ENCODE results near the gene POLR3H.

Gene POLR3H

DNA sequence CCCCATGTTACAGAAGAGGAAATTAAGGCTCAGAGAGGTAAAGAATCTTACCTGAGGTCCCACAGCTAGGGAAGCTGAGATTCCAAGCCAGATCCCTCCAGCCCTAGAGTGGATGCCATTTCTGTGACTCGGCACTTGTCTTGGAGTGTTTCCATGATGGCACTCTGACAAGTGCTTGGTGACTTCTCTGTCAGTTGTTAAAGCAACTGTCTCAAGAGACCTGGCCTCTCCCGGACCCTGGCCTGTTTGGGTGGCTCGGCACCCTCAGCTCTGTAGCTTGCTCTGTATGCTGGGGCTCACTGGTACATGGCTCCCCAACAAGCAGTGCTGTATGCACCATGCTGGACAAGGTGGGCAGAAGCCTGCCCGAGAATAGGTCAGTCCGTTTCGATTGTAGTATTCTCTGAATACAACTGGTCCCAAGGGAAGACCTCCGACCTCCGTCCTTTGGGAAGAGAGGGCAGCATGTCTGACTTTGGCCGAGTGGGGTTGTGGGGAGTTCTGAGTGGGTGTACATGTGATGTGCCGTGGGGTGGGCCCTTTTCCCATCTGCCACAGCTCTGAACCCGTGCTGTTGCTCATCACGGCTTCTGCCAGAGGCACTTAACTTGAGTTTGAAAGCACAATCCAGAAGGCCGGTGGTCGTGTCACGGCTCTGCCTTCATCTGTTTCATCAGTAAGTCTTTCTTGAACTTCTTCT is 63.0 kb downstream of the POLR3H start:
- DNase-seq = peak; percentile 86

- peak; percentile 82 for DNase-seq
Measured at GRCh38 chr22:41480397-41480735, 63.9 kb downstream of the POLR3H start.

DNA sequence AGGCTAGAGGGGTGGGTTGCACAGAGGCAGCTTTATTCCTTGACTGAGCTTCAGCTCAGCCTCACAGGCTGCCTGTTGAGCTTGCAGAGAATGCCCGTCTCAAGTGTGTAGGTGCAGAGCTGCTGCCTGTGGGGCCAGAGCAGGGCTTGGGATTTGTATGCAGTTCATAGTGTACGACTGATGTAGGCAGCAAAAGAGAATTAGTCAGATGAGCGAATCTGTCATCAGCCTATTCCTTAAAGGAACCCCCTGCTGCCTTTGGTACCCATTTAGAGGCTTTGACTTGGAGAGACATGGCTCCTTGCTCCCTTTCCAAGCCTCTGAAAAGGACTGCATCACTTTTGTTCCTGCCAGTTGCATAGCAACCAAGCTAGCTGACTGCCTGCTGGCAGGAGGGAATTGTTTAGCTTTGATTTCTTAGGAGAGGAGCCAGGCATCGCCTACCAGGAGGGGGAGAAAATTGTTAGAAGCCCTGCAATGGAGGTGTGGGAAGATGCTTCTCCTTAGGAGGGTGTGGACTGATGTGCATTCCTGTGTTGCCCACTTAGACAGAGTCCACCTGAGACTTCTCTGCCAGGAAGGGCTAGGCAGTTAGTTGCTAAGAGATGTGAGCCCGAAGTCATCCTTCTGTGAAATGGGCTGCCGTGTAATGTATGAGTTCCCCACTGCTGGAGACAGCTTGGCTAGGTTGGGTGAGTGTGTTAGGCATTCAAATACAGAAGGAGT is 64.4 kb downstream of the POLR3H start:
- peak; percentile 89 for DNase-seq

- DNase-seq = no peak
Measured at GRCh38 chr22:41478891-41479521, 65.3 kb downstream of the POLR3H start.

DNA sequence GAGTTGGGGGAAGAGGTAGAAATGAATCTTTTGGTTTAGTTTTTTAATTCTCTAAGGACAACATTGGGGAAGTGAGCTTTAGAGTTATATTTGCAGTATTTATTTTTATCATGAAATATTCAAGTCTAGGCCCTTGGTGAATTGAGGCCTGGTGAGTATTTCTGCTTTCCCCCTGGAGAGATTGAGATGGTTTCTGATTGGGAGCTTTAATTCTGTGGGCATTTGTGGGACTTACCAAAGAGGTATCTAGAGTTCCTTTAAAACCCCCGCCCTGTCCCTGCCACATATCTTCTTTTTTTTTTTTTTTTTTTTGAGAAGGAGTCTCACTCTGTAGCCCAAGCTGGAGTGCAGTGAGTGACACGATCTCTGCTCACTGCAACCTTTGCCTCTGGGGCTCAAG is 65.8 kb downstream of the POLR3H start:
- DNase-seq = no peak

Measured in fibroblast of skin of back (primary cell).